ENCODE measurements around the gene CDH18. TPM values are rescaled to one million over a fixed set of nuclear protein-coding genes. Genes with fewer than 3 reads are reported as not detected.

The CDH18 gene
- total and polyA plus RNA-seq, 2 donors (not counting 3 experiments of a cell fraction or from before 2014, with no cell fraction given): 0.06 TPM; not detected in 1

- Histone ChIP-seq H4K20me1 (replicated peaks; ENCODE audit: control insufficient read depth, extremely low read depth, insufficient read depth, low read length) (no peaks in the 10 kb centered on the region), H3K4me3 (replicated peaks in 1 of 3; ENCODE audit: insufficient read depth in 1 of 3, low read depth in 1 of 3, low read length in 3 of 3) (no peak overlapping the region), H2AFZ (ENCODE audit: low read depth, low read length) (no peak overlapping the region), H3K9me1 (replicated peaks; ENCODE audit: control insufficient read depth, extremely low read depth, insufficient read depth, low read length) (no peaks in the 10 kb centered on the region), H3K9me3 (replicated peaks; ENCODE audit: control insufficient read depth, insufficient read depth, low read length) (no peaks in the 10 kb centered on the region), H3K4me1 (ENCODE audit: control insufficient read depth, extremely low read depth, insufficient read depth, low read length) (peaks cover 2% of the 10 kb centered on the region), H3K27ac (ENCODE audit: insufficient read depth, low read depth, low read length) (no peak overlapping the region), H3K79me2 (ENCODE audit: control insufficient read depth, insufficient read depth, low read length) (no peaks in the 10 kb centered on the region), H3K36me3 (ENCODE audit: control insufficient read depth in 2 of 2, extremely low read depth in 1 of 2, insufficient read depth in 2 of 2, low read length in 2 of 2) (no peaks in the 10 kb centered on the region), H3K27me3 (ENCODE audit: control insufficient read depth in 2 of 2, insufficient read depth in 2 of 2, low read length in 2 of 2) (no peaks in the 10 kb centered on the region), H3K9ac (replicated peaks; ENCODE audit: extremely low read depth, insufficient read depth, low read length) (no peak overlapping the region), H3K4me2 (ENCODE audit: insufficient read depth, low read length) (no peak overlapping the region)
- intact Hi-C loops (cut with micrococcal nuclease) (no loop called here), dilution Hi-C loops (cut with MboI; ENCODE audit: extremely low pct_ligation_motif_present, low sequenced_read_pairs) (no loop called here)
- ChIA-PET POLR2A (no interaction called here), CTCF (no interaction called here)
- DNase-seq (ENCODE audit: low read depth, low spot score) (no peak), FAIRE-seq (no peak)
- BruUV-seq (replicated peaks): no TSS peak
- TF ChIP-seq CTCF (IDR thresholded peaks at IDR 0.05; ENCODE audit: extremely low read depth in 1 of 2, insufficient read depth in 1 of 2, low read depth in 1 of 2, low read length in 2 of 2) (no peak), FOS (IDR thresholded peaks at IDR 0.05; ENCODE audit: borderline replicate concordance, insufficient read depth, low read length) (no peak), EZH2 (IDR thresholded peaks at IDR 0.05; ENCODE audit: borderline replicate concordance, low read depth, low read length, severe bottlenecking) (no peak), MAX (IDR thresholded peaks at IDR 0.05; ENCODE audit: insufficient read depth, insufficient read length) (no peak), POLR2A (IDR thresholded peaks at IDR 0.05; ENCODE audit: low read depth, low read length) (no peak), JUN (IDR thresholded peaks at IDR 0.05; ENCODE audit: borderline replicate concordance, insufficient read depth, insufficient read length, low read depth) (no peak), GATA2 (IDR thresholded peaks at IDR 0.05; ENCODE audit: insufficient read depth, insufficient read length, low read depth, low read length) (no peak), POLR2AphosphoS5 (IDR thresholded peaks at IDR 0.05; ENCODE audit: insufficient read depth, low read depth, low read length) (no peak), MYC (IDR thresholded peaks at IDR 0.05; ENCODE audit: low read depth, low read length) (no peak)
Measured at GRCh38 chr5:19536387-19536786, 451.6 kb downstream of the CDH18 start.

All from endothelial cell of umbilical vein (primary cell).